Measurements from ENCODE around the gene MAP3K2. TPM values are rescaled to one million over a fixed set of nuclear protein-coding genes. Genes with fewer than 3 reads are reported as not detected.
"Not testable (repeated sequence)": the region's sequence is repeated elsewhere in the genome, so short reads cannot be mapped to it uniquely, and the experiment has no call there.

Gene MAP3K2
- total RNA-seq, 1 donor from 2014 or later = 22.2 TPM

- Histone ChIP-seq H3K27ac (replicated peaks) (peak overlapping the region; percentile 79), H3K36me3 (no peaks in the 10 kb centered on the region), H3K27me3 (ENCODE audit: low read depth) (peaks cover 8% of the 10 kb centered on the region), H3K9me3 (replicated peaks) (no peaks in the 10 kb centered on the region), H3K4me3 (no peak overlapping the region), H3K4me1 (peaks cover 59% of the 10 kb centered on the region)
- DNase-seq = no peak
- TF ChIP-seq CTCF (IDR thresholded peaks at IDR 0.05; ENCODE audit: borderline replicate concordance) = no peak
- intact Hi-C loops (cut with micrococcal nuclease) = no loop called here
Observed at GRCh38 chr2:127411653-127412369, 24.0 kb upstream of the MAP3K2 start.

GRCh38 chr2:127410871-127411652, 23.3 kb upstream of the MAP3K2 start:
- Histone ChIP-seq H3K27ac (replicated peaks) (peak overlapping the region; percentile 79), H3K27me3 (ENCODE audit: low read depth) (peaks cover under 1% of the 10 kb centered on the region), H3K4me1 (peaks cover 56% of the 10 kb centered on the region), H3K4me3 (no peak overlapping the region), H3K9me3 (replicated peaks) (no peaks in the 10 kb centered on the region), H3K36me3 (no peaks in the 10 kb centered on the region)
- no peak for TF ChIP-seq CTCF (IDR thresholded peaks at IDR 0.05; ENCODE audit: borderline replicate concordance)
- intact Hi-C loops (cut with micrococcal nuclease) = no loop called here
- no peak for DNase-seq

- Histone ChIP-seq H3K27ac (replicated peaks) (peak overlapping the region; percentile 79), H3K4me1 (peaks cover 56% of the 10 kb centered on the region)
- H3K36me3 ChIP-seq; H3K4me3 ChIP-seq; H3K27me3 ChIP-seq (ENCODE audit: low read depth); intact Hi-C loops (cut with micrococcal nuclease); DNase-seq; H3K9me3 ChIP-seq (replicated peaks): not testable (repeated sequence)
Observed at GRCh38 chr2:127409716-127410115, 21.9 kb upstream of the MAP3K2 start.

- no peaks in the 10 kb centered on the region for H3K27me3 ChIP-seq (ENCODE audit: low read depth)
- TF ChIP-seq CTCF (IDR thresholded peaks at IDR 0.05; ENCODE audit: borderline replicate concordance) = no peak
- no peaks in the 10 kb centered on the region for H3K36me3 ChIP-seq
- no peaks in the 10 kb centered on the region for H3K9me3 ChIP-seq (replicated peaks)
- peak overlapping the region; percentile 92 for H3K27ac ChIP-seq (replicated peaks)
- intact Hi-C loops (cut with micrococcal nuclease) = no loop called here
- H3K4me1 ChIP-seq = peaks cover 57% of the 10 kb centered on the region
- DNase-seq = no peak
- peak overlapping the region; percentile 73 for H3K4me3 ChIP-seq
Observed at GRCh38 chr2:127408807-127409099, 21.0 kb upstream of the MAP3K2 start.

- H3K36me3 ChIP-seq = no peaks in the 10 kb centered on the region
- TF ChIP-seq CTCF (IDR thresholded peaks at IDR 0.05; ENCODE audit: borderline replicate concordance) = peak; percentile 18
- H3K27ac ChIP-seq (replicated peaks) = peak overlapping the region; percentile 92
- peak; percentile 92 for DNase-seq
- no peaks in the 10 kb centered on the region for H3K9me3 ChIP-seq (replicated peaks)
- peaks cover 56% of the 10 kb centered on the region for H3K4me1 ChIP-seq
- intact Hi-C loops (cut with micrococcal nuclease) = no loop called here
- H3K27me3 ChIP-seq (ENCODE audit: low read depth) = no peaks in the 10 kb centered on the region
- peak overlapping the region; percentile 73 for H3K4me3 ChIP-seq
Observed at GRCh38 chr2:127408004-127408806, 20.4 kb upstream of the MAP3K2 start.
